ENCODE measurements around the gene IQGAP2. TPM values are rescaled to one million over a fixed set of nuclear protein-coding genes. Genes with fewer than 3 reads are reported as not detected.

Gene IQGAP2
- polyA plus RNA-seq, 1 donor = 29.2 TPM

- H3K27me3 ChIP-seq (ENCODE audit: control insufficient read depth, insufficient read depth, low read length) = no peaks in the 10 kb centered on the region
- WGBS (ENCODE audit: insufficient coverage, low lambda C conversion rate) = 69% methylated on average over 4 of the region's 8 CpGs
- H3K4me3 ChIP-seq (ENCODE audit: low read length) = no peak overlapping the region
- H3K4me1 ChIP-seq (ENCODE audit: control insufficient read depth, insufficient read depth, low read length) = no peaks in the 10 kb centered on the region
- no peaks in the 10 kb centered on the region for H3K36me3 ChIP-seq (ENCODE audit: control insufficient read depth, insufficient read depth, low read length)
- DNase-seq = no peak
- no peaks in the 10 kb centered on the region for H3K9me3 ChIP-seq (ENCODE audit: control insufficient read depth, low read depth, low read length)
- no peak overlapping the region for H3K27ac ChIP-seq (ENCODE audit: low read length)
Measured at GRCh38 chr5:76625087-76625815, 222.2 kb downstream of the IQGAP2 start.

- H3K27ac ChIP-seq (ENCODE audit: low read length) = no peak overlapping the region
- H3K4me1 ChIP-seq (ENCODE audit: control insufficient read depth, insufficient read depth, low read length) = no peaks in the 10 kb centered on the region
- H3K4me3 ChIP-seq (ENCODE audit: low read length) = no peak overlapping the region
- H3K36me3 ChIP-seq (ENCODE audit: control insufficient read depth, insufficient read depth, low read length) = no peaks in the 10 kb centered on the region
- no peaks in the 10 kb centered on the region for H3K9me3 ChIP-seq (ENCODE audit: control insufficient read depth, low read depth, low read length)
- no peak for DNase-seq
- no peaks in the 10 kb centered on the region for H3K27me3 ChIP-seq (ENCODE audit: control insufficient read depth, insufficient read depth, low read length)
- whole genome bisulfite sequencing (ENCODE audit: insufficient coverage, low lambda C conversion rate) = no CpG with 5 or more reads among the region's 6 CpGs
Measured at GRCh38 chr5:76626738-76627137, 223.7 kb downstream of the IQGAP2 start.

GRCh38 chr5:76634661-76635060, 231.6 kb downstream of the IQGAP2 start:
- H3K27ac ChIP-seq (ENCODE audit: low read length) = no peak overlapping the region
- 94% methylated on average over 3 of the region's 4 CpGs for WGBS (ENCODE audit: insufficient coverage, low lambda C conversion rate)
- no peaks in the 10 kb centered on the region for H3K4me1 ChIP-seq (ENCODE audit: control insufficient read depth, insufficient read depth, low read length)
- DNase-seq = no peak
- no peak overlapping the region for H3K4me3 ChIP-seq (ENCODE audit: low read length)
- H3K27me3 ChIP-seq (ENCODE audit: control insufficient read depth, insufficient read depth, low read length) = no peaks in the 10 kb centered on the region
- H3K36me3 ChIP-seq (ENCODE audit: control insufficient read depth, insufficient read depth, low read length) = no peaks in the 10 kb centered on the region
- no peaks in the 10 kb centered on the region for H3K9me3 ChIP-seq (ENCODE audit: control insufficient read depth, low read depth, low read length)

GRCh38 chr5:76637490-76637889, 234.4 kb downstream of the IQGAP2 start:
- WGBS (ENCODE audit: insufficient coverage, low lambda C conversion rate) = no CpG with 5 or more reads among the region's 2 CpGs
- no peak for DNase-seq
- H3K36me3 ChIP-seq (ENCODE audit: control insufficient read depth, insufficient read depth, low read length) = no peaks in the 10 kb centered on the region
- H3K27me3 ChIP-seq (ENCODE audit: control insufficient read depth, insufficient read depth, low read length) = no peaks in the 10 kb centered on the region
- no peak overlapping the region for H3K27ac ChIP-seq (ENCODE audit: low read length)
- H3K9me3 ChIP-seq (ENCODE audit: control insufficient read depth, low read depth, low read length) = no peaks in the 10 kb centered on the region
- no peaks in the 10 kb centered on the region for H3K4me1 ChIP-seq (ENCODE audit: control insufficient read depth, insufficient read depth, low read length)
- H3K4me3 ChIP-seq (ENCODE audit: low read length) = no peak overlapping the region

GRCh38 chr5:76638479-76638878, 235.4 kb downstream of the IQGAP2 start:
- H3K4me3 ChIP-seq (ENCODE audit: low read length) = no peak overlapping the region
- H3K9me3 ChIP-seq (ENCODE audit: control insufficient read depth, low read depth, low read length) = no peaks in the 10 kb centered on the region
- no peak overlapping the region for H3K27ac ChIP-seq (ENCODE audit: low read length)
- no peak for DNase-seq
- H3K27me3 ChIP-seq (ENCODE audit: control insufficient read depth, insufficient read depth, low read length) = no peaks in the 10 kb centered on the region
- 100% methylated on average over 1 of the region's 1 CpG for WGBS (ENCODE audit: insufficient coverage, low lambda C conversion rate)
- no peaks in the 10 kb centered on the region for H3K36me3 ChIP-seq (ENCODE audit: control insufficient read depth, insufficient read depth, low read length)
- no peaks in the 10 kb centered on the region for H3K4me1 ChIP-seq (ENCODE audit: control insufficient read depth, insufficient read depth, low read length)

GRCh38 chr5:76641514-76642120, 238.5 kb downstream of the IQGAP2 start:
- Histone ChIP-seq H3K36me3 (ENCODE audit: control insufficient read depth, insufficient read depth, low read length) (no peaks in the 10 kb centered on the region), H3K4me1 (ENCODE audit: control insufficient read depth, insufficient read depth, low read length) (no peaks in the 10 kb centered on the region), H3K27ac (ENCODE audit: low read length) (no peak overlapping the region), H3K27me3 (ENCODE audit: control insufficient read depth, insufficient read depth, low read length) (no peaks in the 10 kb centered on the region), H3K4me3 (ENCODE audit: low read length) (no peak overlapping the region), H3K9me3 (ENCODE audit: control insufficient read depth, low read depth, low read length) (no peaks in the 10 kb centered on the region)
- WGBS (ENCODE audit: insufficient coverage, low lambda C conversion rate) = no CpG with 5 or more reads among the region's 1 CpG
- peak; percentile 28 to 55 for DNase-seq

- H3K4me3 ChIP-seq (ENCODE audit: low read length) = no peak overlapping the region
- no peaks in the 10 kb centered on the region for H3K4me1 ChIP-seq (ENCODE audit: control insufficient read depth, insufficient read depth, low read length)
- no peak overlapping the region for H3K27ac ChIP-seq (ENCODE audit: low read length)
- 100% methylated on average over 1 of the region's 6 CpGs for WGBS (ENCODE audit: insufficient coverage, low lambda C conversion rate)
- H3K27me3 ChIP-seq (ENCODE audit: control insufficient read depth, insufficient read depth, low read length) = no peaks in the 10 kb centered on the region
- H3K36me3 ChIP-seq (ENCODE audit: control insufficient read depth, insufficient read depth, low read length) = no peaks in the 10 kb centered on the region
- no peaks in the 10 kb centered on the region for H3K9me3 ChIP-seq (ENCODE audit: control insufficient read depth, low read depth, low read length)
- no peak for DNase-seq
Measured at GRCh38 chr5:76642390-76643040, 239.4 kb downstream of the IQGAP2 start.

GRCh38 chr5:76643371-76643770, 240.3 kb downstream of the IQGAP2 start:
- Histone ChIP-seq H3K4me1 (ENCODE audit: control insufficient read depth, insufficient read depth, low read length) (no peaks in the 10 kb centered on the region), H3K4me3 (ENCODE audit: low read length) (no peak overlapping the region), H3K9me3 (ENCODE audit: control insufficient read depth, low read depth, low read length) (no peaks in the 10 kb centered on the region), H3K36me3 (ENCODE audit: control insufficient read depth, insufficient read depth, low read length) (peaks cover 6% of the 10 kb centered on the region), H3K27ac (ENCODE audit: low read length) (no peak overlapping the region), H3K27me3 (ENCODE audit: control insufficient read depth, insufficient read depth, low read length) (no peaks in the 10 kb centered on the region)
- DNase-seq = no peak

GRCh38 chr5:76649140-76649539, 246.1 kb downstream of the IQGAP2 start:
- DNase-seq = no peak
- Histone ChIP-seq H3K9me3 (ENCODE audit: control insufficient read depth, low read depth, low read length) (peaks cover 6% of the 10 kb centered on the region), H3K27me3 (ENCODE audit: control insufficient read depth, insufficient read depth, low read length) (no peaks in the 10 kb centered on the region), H3K27ac (ENCODE audit: low read length) (no peak overlapping the region), H3K36me3 (ENCODE audit: control insufficient read depth, insufficient read depth, low read length) (peaks cover 6% of the 10 kb centered on the region), H3K4me1 (ENCODE audit: control insufficient read depth, insufficient read depth, low read length) (no peaks in the 10 kb centered on the region), H3K4me3 (ENCODE audit: low read length) (no peak overlapping the region)
- 100% methylated on average over 1 of the region's 2 CpGs for WGBS (ENCODE audit: insufficient coverage, low lambda C conversion rate)

GRCh38 chr5:76652809-76653414, 249.8 kb downstream of the IQGAP2 start:
- Histone ChIP-seq H3K27me3 (ENCODE audit: control insufficient read depth, insufficient read depth, low read length) (no peaks in the 10 kb centered on the region), H3K4me1 (ENCODE audit: control insufficient read depth, insufficient read depth, low read length) (no peaks in the 10 kb centered on the region), H3K27ac (ENCODE audit: low read length) (no peak overlapping the region), H3K36me3 (ENCODE audit: control insufficient read depth, insufficient read depth, low read length) (peaks cover 4% of the 10 kb centered on the region), H3K9me3 (ENCODE audit: control insufficient read depth, low read depth, low read length) (peaks cover 6% of the 10 kb centered on the region), H3K4me3 (ENCODE audit: low read length) (no peak overlapping the region)
- WGBS (ENCODE audit: insufficient coverage, low lambda C conversion rate) = no CpG with 5 or more reads among the region's 3 CpGs
- DNase-seq = no peak

Data from large intestine (tissue), 3 donors.